Activated CD8-positive, alpha-beta memory T cell treated with anti-CD3 and anti-CD28 coated beads for 48 hours (primary cell): ENCODE measurements around the gene HAPLN1.
"Not testable (repeated sequence)": the region's sequence is repeated elsewhere in the genome, so short reads cannot be mapped to it uniquely, and the experiment has no call there.

Experiments
- DNase-seq, 3 experiments: peaks; one replicate each; pipeline ENCODE4 v3.0.0-alpha.2; 2020; ENCODE audit warnings: low read depth in 2 of 3, low spot score in 2 of 3

Gene HAPLN1

DNA sequence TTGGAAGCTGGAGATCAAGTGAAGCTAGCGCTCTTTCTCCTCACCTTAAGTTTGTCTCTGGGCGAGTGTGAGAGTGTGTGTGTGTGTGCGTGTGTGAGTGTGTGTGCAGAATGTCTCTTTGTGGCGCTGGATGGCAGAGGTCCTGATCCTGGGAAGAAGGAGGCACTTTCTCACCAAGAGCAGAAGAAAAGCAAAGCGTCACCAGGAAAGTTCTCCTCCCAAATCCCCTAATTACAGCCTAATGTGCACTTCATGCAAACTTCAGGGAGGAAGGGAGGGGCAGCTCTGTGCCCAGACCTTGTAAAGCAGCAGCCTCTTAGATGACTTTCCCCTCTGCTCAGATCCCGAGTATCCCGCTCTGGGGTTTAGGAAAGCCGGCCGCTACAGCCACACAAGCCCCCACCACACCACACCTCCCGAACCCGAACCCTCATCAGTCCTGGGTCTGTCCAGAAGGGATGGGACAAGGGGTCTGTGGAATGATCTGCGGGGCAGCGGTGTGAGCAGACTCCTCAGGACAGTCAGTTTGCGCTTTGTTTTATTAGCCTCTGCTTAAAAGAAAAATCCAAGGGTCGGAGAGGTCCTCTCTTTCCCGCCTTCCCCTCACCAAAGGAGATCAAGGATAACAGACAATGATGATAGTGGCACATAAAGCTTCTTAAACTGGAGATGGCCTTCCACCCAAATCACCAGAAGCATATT is at the start of gene HAPLN1:
Gene HAPLN1, minus strand, starts transcription at position 20 of the 702 bp plus-strand sequence. CDS start 47,332 bp downstream, outside the sequence.
- DNase-seq, result no peak

- DNase-seq, result no peak
Measured at GRCh38 chr5:83767409-83767992, 46.8 kb upstream of the HAPLN1 start.

- DNase-seq, result no peak
Measured at GRCh38 chr5:83764101-83764500, 43.4 kb upstream of the HAPLN1 start.

DNA sequence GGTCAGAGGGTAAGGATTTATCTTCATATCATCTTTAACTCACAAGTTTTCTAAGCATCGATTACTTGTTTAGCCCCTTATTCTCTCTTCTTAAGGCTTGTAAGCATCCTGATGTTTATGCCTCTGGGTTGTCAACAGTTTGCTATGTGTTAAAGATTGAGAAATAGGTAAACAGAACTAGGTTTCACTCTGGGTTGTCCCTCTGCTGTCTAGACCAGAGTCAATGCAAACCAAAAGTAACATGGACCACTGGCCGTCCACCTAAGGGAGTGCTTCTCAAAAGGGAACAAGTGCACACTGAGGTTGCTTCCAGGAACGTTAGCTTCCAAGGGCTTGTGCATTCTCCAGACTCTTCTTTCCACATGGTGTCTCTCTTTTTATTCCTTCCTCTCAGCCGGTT is 39.9 kb upstream of the HAPLN1 start:
- no peak for DNase-seq

DNA sequence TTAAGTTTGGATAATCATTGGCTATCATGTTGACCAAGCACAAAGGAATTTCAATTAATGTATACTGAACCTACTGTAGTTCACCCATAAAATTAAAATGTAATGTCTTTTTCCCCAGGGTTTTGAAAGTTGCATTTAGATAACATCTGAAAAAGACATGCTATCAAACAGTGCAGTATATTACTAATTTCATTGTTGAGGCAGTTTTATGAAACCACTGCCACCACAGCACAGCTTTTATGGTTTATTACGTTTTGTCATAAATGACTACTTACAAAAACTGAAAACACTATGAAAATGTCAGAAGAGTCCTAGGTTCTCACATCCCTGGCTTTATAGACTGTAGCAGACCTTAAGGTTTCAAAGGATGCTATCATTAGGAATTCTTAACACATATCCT is 32.0 kb upstream of the HAPLN1 start:
- no peak for DNase-seq

- no peak for DNase-seq
Measured at GRCh38 chr5:83751201-83751600, 30.5 kb upstream of the HAPLN1 start.

DNA sequence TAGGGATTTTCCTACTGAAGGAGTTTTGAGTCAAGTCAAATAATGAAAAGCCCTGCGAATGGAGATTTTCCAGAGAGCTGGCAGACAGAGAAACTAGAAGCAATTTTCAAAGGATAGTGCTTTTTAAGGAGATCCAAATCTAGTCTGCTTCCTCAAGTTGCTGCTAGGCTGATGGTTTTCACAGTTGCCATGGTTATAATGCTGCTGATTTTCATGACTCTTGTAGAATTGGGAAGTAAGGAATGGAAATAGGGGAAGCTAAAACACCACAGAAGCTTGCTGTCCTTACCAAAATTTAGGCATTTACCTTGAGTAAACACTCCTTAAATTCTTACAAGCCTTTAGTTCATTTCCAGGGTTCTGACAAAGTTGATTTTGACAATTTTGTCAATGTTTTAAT is 30.1 kb upstream of the HAPLN1 start:
- DNase-seq, result no peak

- DNase-seq, result no peak
Measured at GRCh38 chr5:83745816-83746215, 25.2 kb upstream of the HAPLN1 start.

DNA sequence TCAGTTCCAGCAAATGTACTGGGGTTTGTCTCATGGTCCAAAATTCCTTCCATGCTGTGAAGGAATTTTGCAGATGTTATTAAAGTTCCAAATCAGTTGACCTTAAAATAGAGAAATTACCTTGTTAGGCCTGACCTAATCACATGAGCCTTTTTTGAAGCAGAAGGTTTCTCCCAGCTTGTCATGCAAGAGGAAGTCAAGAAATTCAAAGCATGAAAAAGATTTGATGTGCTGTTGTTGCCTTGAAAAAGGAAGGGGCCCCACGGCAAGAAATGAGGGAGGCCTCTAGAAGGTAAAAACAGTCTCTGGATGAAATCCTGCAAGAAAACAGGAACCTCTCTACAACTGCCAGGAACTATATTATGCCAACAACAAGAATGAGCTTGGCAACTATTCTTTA is 24.2 kb upstream of the HAPLN1 start:
- DNase-seq, result no peak

DNA sequence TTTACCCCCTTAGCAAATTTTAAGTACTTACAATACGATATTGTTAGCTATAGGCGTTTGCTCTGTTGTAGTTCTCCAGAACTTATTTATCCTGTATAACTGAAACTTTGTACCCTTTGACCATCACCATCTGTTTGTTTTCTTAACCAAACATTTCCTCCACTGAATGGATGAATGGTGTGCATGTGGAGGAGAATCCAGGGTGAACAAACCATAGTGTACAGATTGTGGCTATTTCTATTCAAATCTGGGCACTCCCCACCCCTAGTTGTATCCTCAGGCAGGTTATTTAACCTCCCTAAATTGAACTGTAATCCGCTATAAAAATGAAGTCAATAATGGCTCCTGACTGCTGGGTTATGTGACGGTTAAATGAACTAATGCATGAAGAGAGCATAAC is 21.4 kb upstream of the HAPLN1 start:
- no peak for DNase-seq

DNA sequence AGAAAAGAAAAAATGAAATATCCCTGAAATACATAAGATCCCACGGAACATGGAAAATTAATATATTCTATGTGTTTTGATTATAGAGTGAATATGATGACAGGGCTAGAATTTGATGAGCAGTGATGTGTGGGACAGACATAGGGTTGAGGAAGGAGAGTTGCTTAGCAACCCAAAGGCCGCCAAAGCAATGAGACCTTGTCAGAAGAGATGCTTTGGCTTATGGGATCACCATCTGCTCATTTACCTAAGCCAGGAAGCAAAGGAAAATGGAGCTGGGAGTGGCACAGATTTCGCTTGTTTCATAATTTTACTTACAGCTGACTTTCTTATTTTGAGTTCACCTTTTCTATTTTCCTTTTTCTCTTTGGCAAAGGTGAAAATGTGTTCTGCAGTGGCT is 20.9 kb upstream of the HAPLN1 start:
- no peak for DNase-seq

GRCh38 chr5:83740741-83741140 is 20.1 kb upstream of the HAPLN1 start:
- DNase-seq, result no peak

DNA sequence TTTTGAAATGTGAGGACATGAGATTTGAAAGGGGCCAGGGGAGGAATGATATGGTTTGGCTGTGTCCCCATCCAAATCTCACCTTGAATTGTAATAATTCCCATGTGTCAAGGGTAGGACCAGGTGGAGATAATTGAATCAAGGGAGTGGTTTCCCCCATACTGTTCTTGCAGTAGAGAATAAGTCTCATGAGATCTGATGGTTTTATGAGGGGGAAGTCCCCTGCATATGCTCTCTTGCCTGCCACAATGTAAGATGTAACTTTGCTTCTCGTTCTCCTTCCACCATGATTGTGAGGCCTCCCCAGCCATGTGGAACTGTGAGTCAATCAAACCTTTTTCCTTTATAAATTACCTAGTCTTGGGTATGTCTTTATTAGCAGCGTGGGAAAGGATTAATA is 15.5 kb upstream of the HAPLN1 start:
- not testable (repeated sequence) for DNase-seq

GRCh38 chr5:83735058-83735457 is 14.4 kb upstream of the HAPLN1 start:
- not testable (repeated sequence) for DNase-seq

- DNase-seq, result no peak
Measured at GRCh38 chr5:83731638-83732037, 11.0 kb upstream of the HAPLN1 start.

- no peak for DNase-seq
Measured at GRCh38 chr5:83729362-83729761, 8.7 kb upstream of the HAPLN1 start.

DNA sequence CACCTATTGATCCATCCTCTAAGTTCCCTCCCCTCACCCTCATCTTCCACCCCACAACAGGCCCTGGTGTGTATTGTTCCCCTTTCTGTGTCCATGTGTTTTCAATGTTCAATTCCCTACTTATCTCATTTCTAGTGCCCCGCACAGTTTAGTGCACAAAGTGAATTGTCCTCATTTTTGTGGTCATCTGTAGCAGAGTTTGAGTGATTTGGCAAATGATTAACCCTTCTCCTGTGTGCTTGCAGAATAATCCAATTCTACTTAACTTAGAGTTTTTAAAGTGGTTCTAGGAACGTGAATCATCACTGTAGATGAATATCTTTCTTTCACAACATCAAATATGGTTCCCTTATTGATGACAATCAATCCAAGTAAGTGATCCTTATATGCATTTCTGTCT is 6.3 kb upstream of the HAPLN1 start:
- DNase-seq, result no peak

GRCh38 chr5:83724935-83725334 is 4.3 kb upstream of the HAPLN1 start:
- no peak for DNase-seq

DNA sequence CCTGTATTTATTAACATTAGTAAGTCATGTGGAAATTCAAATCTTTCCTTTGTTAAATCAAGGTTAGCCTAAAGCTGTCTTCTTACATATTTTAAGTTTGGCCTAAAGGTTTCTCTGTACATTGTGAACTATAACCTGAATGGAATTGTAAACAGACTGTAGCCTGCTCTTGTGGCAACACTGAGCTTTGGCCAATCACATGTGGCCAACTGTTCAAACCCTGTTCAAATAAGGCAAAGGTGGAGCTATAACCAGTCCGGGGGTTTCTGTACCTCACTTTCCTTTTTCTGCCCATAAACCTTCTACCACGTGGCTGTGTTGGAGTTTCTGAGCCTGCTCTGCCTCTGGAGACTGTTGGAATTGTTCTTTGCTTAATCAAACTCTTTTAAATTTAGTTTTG is 3.3 kb upstream of the HAPLN1 start:
- no peak for DNase-seq

GRCh38 chr5:83723031-83723430 is 2.4 kb upstream of the HAPLN1 start:
- no peak for DNase-seq

GRCh38 chr5:83721953-83722901 is 1.6 kb upstream of the HAPLN1 start:
- DNase-seq, result peak in 1 of 3 experiments; percentile 0

GRCh38 chr5:83718936-83719495 is 1.6 kb downstream of the HAPLN1 start:
- no peak for DNase-seq
